ENCODE data around the gene RFX1.

Gene RFX1

DNA sequence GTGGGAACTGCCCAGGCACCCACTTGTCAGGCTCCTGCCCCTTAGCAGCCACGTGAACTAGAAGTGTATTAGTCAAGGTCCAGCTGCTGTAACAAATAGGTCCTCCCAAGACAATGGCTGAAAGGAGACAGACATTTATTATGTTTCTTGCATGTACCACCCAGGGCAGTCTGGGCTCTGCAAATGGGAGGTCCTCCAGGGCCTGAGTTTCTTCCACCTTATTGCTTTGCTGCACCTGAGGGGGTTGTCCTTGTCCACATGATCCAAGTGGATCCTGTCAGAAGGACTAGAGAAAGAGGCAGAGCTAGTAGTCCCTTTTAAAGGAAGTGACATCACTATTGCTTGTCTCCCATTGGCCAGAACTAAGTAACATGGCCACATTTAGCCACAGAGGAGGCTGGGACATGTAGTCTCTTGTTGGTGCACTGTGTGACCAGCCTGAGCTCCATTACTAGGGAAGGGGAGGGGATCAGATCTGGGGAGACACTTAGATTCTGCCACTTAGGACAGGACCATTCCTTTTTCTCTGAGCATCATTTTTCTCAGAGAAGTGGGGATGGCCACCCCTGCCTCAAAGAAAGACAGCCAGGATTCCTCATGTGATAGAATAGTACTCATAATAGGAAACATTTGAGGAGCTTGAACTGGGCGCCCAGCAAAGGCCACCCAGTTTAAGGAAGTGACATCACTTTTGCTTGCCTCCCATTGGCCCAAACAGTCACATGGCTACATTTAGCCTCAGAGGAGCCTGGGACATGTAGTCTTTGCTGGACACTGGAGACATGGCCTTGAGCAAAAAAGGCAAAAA lies 85.0 kb downstream of the RFX1 start:
- H3K9ac ChIP-seq = no peak overlapping the region
- H3K79me2 ChIP-seq = no peaks in the 10 kb centered on the region
- H3K4me2 ChIP-seq (ENCODE audit: low read length) = no peak overlapping the region
- H3K4me1 ChIP-seq = no peaks in the 10 kb centered on the region
- H3K4me3 ChIP-seq (ENCODE audit: low read depth, low read length) = no peak overlapping the region
- H3K27ac ChIP-seq = no peak overlapping the region
- no peaks in the 10 kb centered on the region for H3K27me3 ChIP-seq (ENCODE audit: control insufficient read depth, insufficient read depth, low read length)
- H3K9me3 ChIP-seq (ENCODE audit: control insufficient read depth, low read length) = no peaks in the 10 kb centered on the region
- H2AFZ ChIP-seq = no peak overlapping the region
- no peaks in the 10 kb centered on the region for H3K36me3 ChIP-seq (ENCODE audit: control insufficient read depth, insufficient read depth, low read length)
- TF ChIP-seq, protein P1, sequence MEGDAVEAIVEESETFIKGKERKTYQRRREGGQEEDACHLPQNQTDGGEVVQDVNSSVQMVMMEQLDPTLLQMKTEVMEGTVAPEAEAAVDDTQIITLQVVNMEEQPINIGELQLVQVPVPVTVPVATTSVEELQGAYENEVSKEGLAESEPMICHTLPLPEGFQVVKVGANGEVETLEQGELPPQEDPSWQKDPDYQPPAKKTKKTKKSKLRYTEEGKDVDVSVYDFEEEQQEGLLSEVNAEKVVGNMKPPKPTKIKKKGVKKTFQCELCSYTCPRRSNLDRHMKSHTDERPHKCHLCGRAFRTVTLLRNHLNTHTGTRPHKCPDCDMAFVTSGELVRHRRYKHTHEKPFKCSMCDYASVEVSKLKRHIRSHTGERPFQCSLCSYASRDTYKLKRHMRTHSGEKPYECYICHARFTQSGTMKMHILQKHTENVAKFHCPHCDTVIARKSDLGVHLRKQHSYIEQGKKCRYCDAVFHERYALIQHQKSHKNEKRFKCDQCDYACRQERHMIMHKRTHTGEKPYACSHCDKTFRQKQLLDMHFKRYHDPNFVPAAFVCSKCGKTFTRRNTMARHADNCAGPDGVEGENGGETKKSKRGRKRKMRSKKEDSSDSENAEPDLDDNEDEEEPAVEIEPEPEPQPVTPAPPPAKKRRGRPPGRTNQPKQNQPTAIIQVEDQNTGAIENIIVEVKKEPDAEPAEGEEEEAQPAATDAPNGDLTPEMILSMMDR (IDR thresholded peaks at IDR 0.05) = no peak

DNA sequence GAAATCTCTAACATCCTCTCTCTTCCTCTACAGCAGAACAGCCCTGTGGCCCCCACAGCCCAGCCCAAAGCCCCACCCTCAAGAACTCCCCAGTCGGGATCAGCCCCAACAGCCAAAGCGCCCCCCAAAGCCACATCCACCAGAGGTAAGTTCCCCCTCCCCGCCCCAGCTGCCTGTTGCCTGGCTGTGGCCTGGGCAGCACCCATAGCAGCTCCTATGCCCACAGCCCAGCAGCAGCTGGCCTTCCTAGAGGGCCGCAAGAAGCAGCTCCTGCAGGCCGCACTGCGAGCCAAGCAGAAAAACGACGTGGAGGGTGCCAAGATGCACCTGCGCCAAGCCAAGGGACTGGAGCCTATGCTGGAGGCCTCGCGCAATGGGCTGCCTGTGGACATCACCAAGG lies 85.6 kb downstream of the RFX1 start:
- H3K79me2 ChIP-seq = no peaks in the 10 kb centered on the region
- no peak overlapping the region for H3K9ac ChIP-seq
- H3K4me1 ChIP-seq = no peaks in the 10 kb centered on the region
- H3K27me3 ChIP-seq (ENCODE audit: control insufficient read depth, insufficient read depth, low read length) = no peaks in the 10 kb centered on the region
- TF ChIP-seq, protein P1 (IDR thresholded peaks at IDR 0.05) = no peak
- H3K4me3 ChIP-seq (ENCODE audit: low read depth, low read length) = no peak overlapping the region
- H3K27ac ChIP-seq = no peak overlapping the region
- H3K4me2 ChIP-seq (ENCODE audit: low read length) = no peak overlapping the region
- H3K9me3 ChIP-seq (ENCODE audit: control insufficient read depth, low read length) = no peaks in the 10 kb centered on the region
- no peaks in the 10 kb centered on the region for H3K36me3 ChIP-seq (ENCODE audit: control insufficient read depth, insufficient read depth, low read length)
- no peak overlapping the region for H2AFZ ChIP-seq

DNA sequence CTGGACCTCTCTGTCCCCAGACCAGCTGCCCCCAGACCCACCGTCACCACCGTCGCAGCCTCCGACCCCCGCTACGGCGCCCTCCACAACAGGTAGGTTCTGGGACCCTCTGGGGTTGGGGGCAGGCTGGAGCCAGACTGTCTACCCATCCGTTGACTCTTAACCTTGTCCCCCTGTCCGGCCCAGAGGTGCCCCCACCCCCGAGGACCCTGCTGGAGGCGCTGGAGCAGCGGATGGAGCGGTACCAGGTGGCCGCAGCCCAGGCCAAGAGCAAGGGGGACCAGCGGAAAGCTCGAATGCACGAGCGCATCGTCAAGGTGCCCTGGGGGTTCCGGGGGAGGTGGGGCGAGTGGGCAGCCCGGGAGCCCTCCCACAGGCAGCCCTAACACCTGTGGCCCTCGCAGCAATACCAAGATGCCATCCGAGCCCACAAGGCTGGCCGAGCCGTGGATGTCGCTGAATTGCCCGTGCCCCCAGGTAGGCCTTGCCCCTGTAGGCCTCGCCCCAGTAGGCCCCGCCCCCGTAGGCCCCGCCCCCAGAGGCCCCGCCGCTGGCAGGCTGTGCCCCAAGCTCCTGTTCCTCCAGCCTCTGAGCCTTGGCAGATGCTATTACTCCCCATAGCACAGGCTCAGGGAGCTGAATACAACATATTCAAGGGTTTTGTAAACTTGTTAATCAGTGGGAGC lies 87.3 kb downstream of the RFX1 start:
- Histone ChIP-seq H3K36me3 (ENCODE audit: control insufficient read depth, insufficient read depth, low read length) (no peaks in the 10 kb centered on the region), H3K4me1 (no peaks in the 10 kb centered on the region), H3K79me2 (no peaks in the 10 kb centered on the region), H3K27ac (no peak overlapping the region), H3K9ac (no peak overlapping the region), H3K27me3 (ENCODE audit: control insufficient read depth, insufficient read depth, low read length) (no peaks in the 10 kb centered on the region), H2AFZ (no peak overlapping the region), H3K9me3 (ENCODE audit: control insufficient read depth, low read length) (no peaks in the 10 kb centered on the region), H3K4me3 (ENCODE audit: low read depth, low read length) (no peak overlapping the region), H3K4me2 (ENCODE audit: low read length) (no peak overlapping the region)
- TF ChIP-seq, protein P1 (IDR thresholded peaks at IDR 0.05) = no peak

DNA sequence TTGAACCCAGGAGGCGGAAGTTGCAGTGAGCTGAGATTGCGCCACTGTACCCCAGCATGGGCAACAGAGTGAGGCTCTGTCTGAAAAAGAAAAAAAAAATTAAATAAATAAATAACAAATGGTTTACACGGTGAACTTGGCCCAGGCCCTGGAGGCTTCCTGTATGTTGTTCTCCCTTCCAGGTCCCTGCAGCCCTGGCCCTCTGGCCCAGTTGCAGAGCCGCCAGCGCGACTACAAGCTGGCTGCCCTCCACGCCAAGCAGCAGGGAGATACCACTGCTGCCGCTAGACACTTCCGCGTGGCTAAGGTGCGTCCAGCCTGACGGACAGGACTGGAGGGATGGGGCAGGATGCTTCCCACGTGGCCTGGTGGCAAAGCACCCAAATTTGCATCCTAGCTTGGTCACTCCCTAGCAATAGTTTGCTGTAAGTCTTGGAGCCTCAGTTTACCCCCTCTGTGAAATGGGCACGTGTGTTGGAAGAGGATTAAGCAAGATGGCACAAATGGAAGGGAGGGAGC lies 88.2 kb downstream of the RFX1 start:
- no peaks in the 10 kb centered on the region for H3K4me1 ChIP-seq
- H3K27me3 ChIP-seq (ENCODE audit: control insufficient read depth, insufficient read depth, low read length) = no peaks in the 10 kb centered on the region
- TF ChIP-seq, protein P1 (IDR thresholded peaks at IDR 0.05) = no peak
- H3K9me3 ChIP-seq (ENCODE audit: control insufficient read depth, low read length) = no peaks in the 10 kb centered on the region
- no peak overlapping the region for H3K4me3 ChIP-seq (ENCODE audit: low read depth, low read length)
- no peak overlapping the region for H2AFZ ChIP-seq
- H3K4me2 ChIP-seq (ENCODE audit: low read length) = no peak overlapping the region
- no peak overlapping the region for H3K9ac ChIP-seq
- H3K36me3 ChIP-seq (ENCODE audit: control insufficient read depth, insufficient read depth, low read length) = no peaks in the 10 kb centered on the region
- H3K27ac ChIP-seq = no peak overlapping the region
- no peaks in the 10 kb centered on the region for H3K79me2 ChIP-seq
